DLD1 (cell line): Measurements from ENCODE around the gene NPFFR2.
"Not testable (repeated sequence)": the region's sequence is repeated elsewhere in the genome, so short reads cannot be mapped to it uniquely, and the experiment has no call there.

Source experiments
- in situ Hi-C: cut with HindIII; loops from 2 replicates; pipeline ENCODE4 v1.10.0; 2017; ENCODE audit warnings: low sequenced_read_pairs

The NPFFR2 gene

GRCh38 chr4:72031868-72032608, at the start of gene NPFFR2:
Gene NPFFR2, plus strand, starts transcription at chr4:72032000. Its CDS starts 96,592 bp downstream, at chr4:72128592.
- in situ Hi-C loops, result no loop called here

DNA sequence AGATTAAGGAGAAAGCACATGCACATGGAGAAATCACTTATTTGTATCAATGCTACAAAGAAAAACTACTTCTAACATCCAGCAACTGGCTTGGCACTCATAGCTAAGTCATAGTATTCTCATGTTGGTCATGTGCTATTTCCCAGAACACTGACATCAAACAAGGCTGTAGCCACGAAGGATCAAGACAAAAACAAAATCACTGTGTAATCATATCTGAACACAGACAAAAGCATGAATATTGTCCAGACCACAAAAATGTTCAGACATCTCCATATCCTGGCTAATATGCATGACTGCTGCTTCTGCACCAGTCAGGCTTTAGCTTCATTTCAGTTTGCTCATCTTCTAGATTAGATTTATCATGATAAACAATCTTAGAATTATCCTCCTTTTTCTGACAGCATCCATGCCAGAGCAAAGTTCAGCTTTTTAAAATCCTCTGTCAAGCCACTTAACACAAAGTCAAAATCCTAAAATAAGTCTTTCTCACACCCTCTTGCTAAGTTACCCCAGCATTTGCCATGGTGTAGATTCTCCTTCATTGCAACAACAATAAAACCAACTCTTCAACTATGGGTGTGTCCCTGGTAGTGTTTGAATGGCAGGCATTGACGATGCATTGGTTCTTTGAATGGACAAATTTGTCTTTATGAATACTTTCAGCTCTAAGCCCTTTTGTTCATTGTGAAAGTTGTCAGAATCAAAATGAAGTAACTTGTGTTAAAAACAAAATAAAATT, 39.1 kb upstream of the NPFFR2 start:
- in situ Hi-C loops, result no loop called here

- in situ Hi-C loops, result no loop called here
Observed at GRCh38 chr4:71994559-71994958, 37.2 kb upstream of the NPFFR2 start.

DNA sequence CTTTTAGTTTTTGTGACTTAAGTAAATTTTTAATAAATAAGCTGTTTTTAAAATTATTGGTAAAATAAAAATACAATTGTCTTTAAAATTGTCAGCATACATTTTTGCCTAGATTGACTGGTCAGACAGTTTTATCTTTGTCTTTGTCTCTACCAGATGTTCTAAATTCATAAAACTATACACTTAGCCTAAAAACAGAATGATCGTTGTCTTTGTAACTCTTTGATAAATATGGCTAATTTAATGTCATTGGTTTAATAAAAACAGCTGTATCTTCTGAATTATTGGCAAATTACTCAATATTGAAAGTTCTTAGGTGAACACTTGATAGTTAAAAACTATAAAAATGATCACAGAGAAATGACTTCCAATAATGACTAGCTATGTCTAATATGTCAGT, 36.5 kb upstream of the NPFFR2 start:
- in situ Hi-C loops, result no loop called here

DNA sequence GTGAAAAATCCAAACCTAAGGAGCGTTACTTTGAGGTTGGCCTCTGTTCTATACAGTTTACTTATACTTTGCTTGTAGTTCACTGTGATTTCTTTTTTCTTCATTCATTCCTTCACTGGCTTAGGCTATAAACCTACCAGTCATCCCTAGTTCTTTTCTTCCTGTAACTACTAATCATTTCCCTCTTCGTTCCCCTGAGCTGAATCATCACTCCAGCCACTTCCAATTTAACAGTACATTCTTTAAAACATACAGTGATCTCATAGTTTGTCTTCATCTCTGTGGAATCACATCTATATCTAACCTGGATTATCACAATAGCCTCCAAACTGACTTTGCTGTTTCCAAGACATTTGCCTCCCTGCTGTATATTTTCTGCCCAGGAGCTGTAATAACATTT, 25.2 kb upstream of the NPFFR2 start:
- in situ Hi-C loops, result no loop called here

- in situ Hi-C loops, result no loop called here
Observed at GRCh38 chr4:72011906-72012305, 19.9 kb upstream of the NPFFR2 start.

GRCh38 chr4:72016011-72016410, 15.8 kb upstream of the NPFFR2 start:
- in situ Hi-C loops, result no loop called here

DNA sequence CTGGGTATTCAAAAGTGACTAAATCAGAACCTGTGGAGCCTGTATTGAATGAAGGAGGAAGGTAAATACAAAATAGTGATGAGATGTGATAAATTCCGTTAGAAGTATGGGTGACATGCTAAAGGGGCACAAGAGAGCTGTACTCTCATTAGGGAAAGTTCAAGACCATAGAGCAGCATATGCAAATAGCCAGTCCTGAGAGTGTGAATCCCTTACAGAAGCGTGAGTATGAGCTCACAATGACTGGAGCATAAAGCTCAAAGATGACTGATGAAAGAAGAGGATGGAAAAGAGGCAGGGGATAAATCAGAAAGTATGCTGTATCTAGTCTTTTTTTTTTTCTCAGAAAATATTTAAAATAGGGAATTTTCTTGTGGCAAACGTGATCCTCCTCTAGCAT, 12.1 kb upstream of the NPFFR2 start:
- in situ Hi-C loops, result no loop called here

- in situ Hi-C loops, result no loop called here
Observed at GRCh38 chr4:72022553-72022952, 9.2 kb upstream of the NPFFR2 start.

- in situ Hi-C loops, result no loop called here
Observed at GRCh38 chr4:72055566-72055965, 23.8 kb downstream of the NPFFR2 start.

DNA sequence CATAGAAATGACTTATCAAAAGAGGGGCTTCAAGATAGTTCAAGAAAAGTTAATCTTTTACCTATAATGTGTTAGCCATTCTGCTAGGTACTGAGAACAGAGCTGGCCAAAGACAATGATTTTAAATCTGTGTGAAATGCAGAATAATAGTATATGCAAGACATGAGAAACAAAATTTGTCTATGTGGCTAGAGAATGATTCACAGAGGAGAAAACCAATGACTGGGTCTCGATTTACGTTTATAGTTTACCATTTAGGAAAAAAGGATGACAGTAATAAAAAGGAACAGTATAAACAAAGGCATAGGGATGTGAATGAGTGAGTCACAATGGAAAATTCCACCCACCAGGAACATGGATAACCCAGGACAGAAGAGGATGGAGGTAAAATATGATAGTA, 31.9 kb downstream of the NPFFR2 start:
- in situ Hi-C loops, result no loop called here

- in situ Hi-C loops, result no loop called here
Observed at GRCh38 chr4:72067051-72067450, 35.3 kb downstream of the NPFFR2 start.

DNA sequence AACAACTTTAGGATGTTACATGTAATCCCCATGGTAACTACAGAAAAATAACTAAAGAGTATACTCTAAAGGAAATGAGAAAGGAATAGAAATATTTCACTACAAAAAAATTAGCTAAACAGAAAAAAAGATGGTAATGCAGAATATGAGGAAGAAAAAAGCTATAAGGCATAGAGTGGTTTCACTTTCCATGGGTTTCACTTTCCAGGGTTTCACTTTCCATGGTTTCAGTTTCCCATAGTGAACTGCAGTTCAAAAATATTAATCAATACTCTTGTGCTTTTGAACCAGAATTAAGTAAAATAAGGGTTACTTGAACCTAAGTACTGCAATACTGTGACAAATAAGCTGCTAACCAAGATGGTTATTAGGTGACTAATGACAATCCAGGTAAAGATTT, 42.0 kb downstream of the NPFFR2 start:
- in situ Hi-C loops, result no loop called here

- in situ Hi-C loops, result no loop called here
Observed at GRCh38 chr4:72076562-72076961, 44.8 kb downstream of the NPFFR2 start.

DNA sequence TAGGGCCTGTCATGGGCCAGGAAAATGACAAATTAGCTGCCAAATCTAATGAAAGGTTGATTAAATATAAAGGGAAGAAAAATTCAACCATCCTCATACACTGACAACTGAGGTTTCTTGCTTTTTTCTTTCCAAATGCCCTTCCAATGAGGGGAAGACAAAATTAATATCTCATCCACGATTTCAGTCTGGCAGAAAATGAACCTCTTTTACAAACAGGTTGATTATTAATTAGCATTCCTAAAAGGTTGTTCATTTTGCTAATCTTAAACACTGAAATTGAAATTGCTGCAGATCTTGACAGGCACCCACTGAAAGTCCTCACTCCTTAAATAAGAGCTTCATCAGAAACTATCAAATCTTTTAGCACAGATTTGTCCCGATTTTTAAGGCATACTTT, 45.5 kb downstream of the NPFFR2 start:
- in situ Hi-C loops, result no loop called here

- in situ Hi-C loops, result no loop called here
Observed at GRCh38 chr4:72084587-72085011, 52.8 kb downstream of the NPFFR2 start.

DNA sequence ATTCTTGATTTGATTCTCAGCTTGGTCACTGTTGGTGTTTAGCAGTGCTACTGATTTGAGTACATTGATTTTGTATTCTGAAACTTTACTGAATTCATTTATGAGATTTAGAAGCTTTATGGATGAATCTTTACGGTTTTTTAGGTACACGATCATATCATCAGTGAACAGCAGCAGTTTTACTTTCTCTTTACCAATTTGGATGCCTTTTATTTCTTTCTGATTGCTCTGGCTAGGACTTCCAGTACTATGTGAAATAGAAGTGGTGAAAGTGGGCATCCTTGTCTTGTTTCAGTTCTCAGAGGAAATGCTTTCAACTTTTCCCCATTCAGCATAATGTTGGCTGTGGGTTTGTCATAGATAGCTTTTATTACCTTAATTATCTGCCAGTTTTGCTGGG, 58.8 kb downstream of the NPFFR2 start:
- in situ Hi-C loops, result not testable (repeated sequence)

DNA sequence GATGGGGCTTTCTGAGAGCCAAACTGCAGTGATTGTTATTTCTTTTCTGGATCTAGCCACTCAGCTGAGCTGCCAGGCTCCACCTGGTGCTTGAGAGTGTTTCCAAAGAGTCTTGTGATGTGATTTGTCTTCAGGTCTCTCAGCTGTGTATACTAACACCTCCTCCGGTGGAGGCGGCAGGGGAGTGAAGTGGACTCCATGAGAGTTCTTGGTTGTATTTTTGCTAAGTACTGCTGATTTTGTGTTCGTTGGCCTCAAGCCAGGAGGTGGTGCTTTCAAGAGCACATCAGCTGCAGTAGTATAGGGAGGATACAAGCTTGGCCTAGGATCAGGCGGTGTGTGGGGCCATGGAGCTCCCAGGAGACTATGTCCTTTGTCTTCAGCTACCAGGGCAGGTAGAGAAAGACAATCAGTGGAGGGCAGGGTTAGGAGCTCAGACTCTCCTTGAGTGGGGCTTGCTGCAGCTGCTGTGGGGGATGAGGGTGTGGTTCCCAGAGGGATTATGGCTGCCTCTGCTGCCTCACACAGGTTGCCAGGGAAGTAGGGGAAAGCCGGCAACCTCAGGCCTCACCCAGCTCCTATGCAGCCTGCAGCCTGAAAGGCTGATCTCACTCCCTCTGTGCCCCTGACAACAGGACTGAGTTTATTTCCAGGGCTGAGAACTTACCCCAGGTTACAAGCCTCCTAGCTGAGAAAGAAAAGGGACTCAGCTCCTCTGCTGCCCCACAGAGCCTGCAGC, 62.4 kb downstream of the NPFFR2 start:
- in situ Hi-C loops, result no loop called here

DNA sequence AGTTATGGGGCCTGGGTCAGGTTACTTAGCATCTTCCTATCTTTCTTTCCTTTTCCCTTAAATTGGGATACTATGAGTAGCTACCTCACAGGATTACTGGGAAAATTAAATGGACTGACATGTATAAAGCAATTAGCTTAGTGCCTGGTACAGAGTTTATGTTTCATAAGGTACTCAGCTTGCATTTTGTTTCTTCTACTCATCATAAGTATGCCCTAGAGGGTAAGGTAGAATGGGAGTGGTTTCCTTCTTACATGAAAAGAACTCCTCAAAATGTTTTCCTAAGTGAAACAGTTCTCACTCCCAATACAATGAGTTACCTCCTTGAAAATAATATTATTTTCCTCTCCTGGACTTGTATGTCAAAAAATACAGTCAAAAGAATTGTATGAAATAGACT, 75.7 kb downstream of the NPFFR2 start:
- in situ Hi-C loops, result no loop called here

DNA sequence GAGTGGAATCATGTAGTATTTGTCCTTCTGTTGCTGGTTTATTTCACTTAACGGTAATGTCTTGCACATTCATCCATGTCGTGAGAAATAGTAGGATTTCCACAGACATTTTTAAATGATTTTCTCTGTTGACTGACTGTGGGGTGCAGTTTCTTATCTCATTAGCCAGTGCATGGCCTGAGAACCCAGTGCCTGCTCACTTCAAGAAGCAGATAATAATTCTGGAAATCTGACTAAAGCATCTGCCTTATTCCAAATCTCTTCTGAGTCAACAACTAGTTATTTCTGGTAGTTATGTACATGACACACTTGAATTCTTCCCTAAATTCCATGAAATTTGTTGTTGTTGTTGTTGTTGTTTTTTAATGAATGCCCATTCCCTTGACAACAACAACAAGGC, 77.6 kb downstream of the NPFFR2 start:
- in situ Hi-C loops, result no loop called here

GRCh38 chr4:72109959-72110497, 78.2 kb downstream of the NPFFR2 start:
- in situ Hi-C loops, result no loop called here
